Subcutaneous abdominal adipose tissue (tissue), 5 donors: ENCODE results near the gene MED19.
"Not testable (repeated sequence)": the region's sequence is repeated elsewhere in the genome, so short reads cannot be mapped to it uniquely, and the experiment has no call there.

Experiments
- H3K27ac ChIP-seq: one replicate; pipeline ENCODE4 v1.7.0; 2013; ENCODE audit warnings: low read depth, mild to moderate bottlenecking, inconsistent platforms, low read length, moderate library complexity
- H3K27me3 ChIP-seq, 5 donors: one replicate each; pipeline ENCODE4 v1.7.0; 2013; ENCODE audit warnings: low read length in 5 of 5, inconsistent platforms in 1 of 5; ENCODE audit not compliant: control insufficient read depth in 5 of 5, insufficient read depth in 4 of 5
- H3K36me3 ChIP-seq, 5 donors: one replicate each; pipeline ENCODE4 v1.7.0; 2013; ENCODE audit warnings: low read length in 5 of 5; ENCODE audit not compliant: control insufficient read depth in 5 of 5, insufficient read depth in 5 of 5
- H3K4me1 ChIP-seq, 5 donors: one replicate each; pipeline ENCODE4 v1.7.0; 2013; ENCODE audit warnings: low read length in 5 of 5, mild to moderate bottlenecking in 3 of 5, moderate library complexity in 1 of 5; ENCODE audit not compliant: control insufficient read depth in 5 of 5, insufficient read depth in 5 of 5
- H3K4me3 ChIP-seq, 5 donors: one replicate each; pipeline ENCODE4 v1.7.0; 2013; ENCODE audit warnings: low read length in 5 of 5, low read depth in 1 of 5
- H3K9ac ChIP-seq, 5 donors: one replicate each; pipeline ENCODE4 v1.7.0; 2013; ENCODE audit warnings: low read length in 5 of 5, mild to moderate bottlenecking in 4 of 5, moderate library complexity in 3 of 5
- H3K9me3 ChIP-seq, 5 donors: one replicate each; pipeline ENCODE4 v1.7.0; 2013; ENCODE audit warnings: low read length in 5 of 5; ENCODE audit not compliant: control insufficient read depth in 5 of 5
- donor health status: healthy.
- donor health status: healthy.
- donor health status: healthy.
- donor health status: healthy.
- donor health status: healthy.

The MED19 gene

GRCh38 chr11:57709802-57710367 is 2.1 kb downstream of the MED19 start:
- Histone ChIP-seq H3K27me3 (no peaks in the 10 kb centered on the region), H3K4me1 (peaks cover 3 to 39% (median 34%) of the 10 kb centered on the region in 5 donors), H3K4me3 (no peak overlapping the region), H3K27ac (no peak overlapping the region), H3K9me3 (no peaks in the 10 kb centered on the region), H3K36me3 (peaks cover 0 to 2% (median 2%) of the 10 kb centered on the region in 5 donors), H3K9ac (no peak overlapping the region)

DNA sequence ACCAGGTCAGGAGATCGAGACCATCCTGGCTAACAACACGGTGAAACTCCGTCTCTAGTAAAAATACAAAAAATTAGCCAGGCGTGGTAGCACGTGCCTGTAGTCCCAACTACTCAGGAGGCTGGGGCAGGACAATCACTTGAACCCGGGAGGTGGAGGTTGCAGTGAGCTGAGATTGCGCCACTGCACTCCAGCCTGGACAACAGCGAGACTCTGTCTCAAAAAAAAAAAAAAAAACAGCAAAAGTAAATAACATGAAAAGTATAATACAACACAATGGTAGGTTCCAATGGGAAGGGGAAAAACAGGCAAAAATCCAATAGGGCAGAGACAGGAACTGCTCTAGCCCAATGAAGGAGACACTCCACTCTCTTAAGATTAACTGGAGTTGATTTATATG is 6.6 kb downstream of the MED19 start:
- H3K9me3 ChIP-seq, H3K27ac ChIP-seq, H3K27me3 ChIP-seq, H3K4me1 ChIP-seq, H3K4me3 ChIP-seq, H3K9ac ChIP-seq: not testable (repeated sequence)
- peaks cover 4 to 36% (median 34%) of the 10 kb centered on the region in 5 donors for H3K36me3 ChIP-seq

DNA sequence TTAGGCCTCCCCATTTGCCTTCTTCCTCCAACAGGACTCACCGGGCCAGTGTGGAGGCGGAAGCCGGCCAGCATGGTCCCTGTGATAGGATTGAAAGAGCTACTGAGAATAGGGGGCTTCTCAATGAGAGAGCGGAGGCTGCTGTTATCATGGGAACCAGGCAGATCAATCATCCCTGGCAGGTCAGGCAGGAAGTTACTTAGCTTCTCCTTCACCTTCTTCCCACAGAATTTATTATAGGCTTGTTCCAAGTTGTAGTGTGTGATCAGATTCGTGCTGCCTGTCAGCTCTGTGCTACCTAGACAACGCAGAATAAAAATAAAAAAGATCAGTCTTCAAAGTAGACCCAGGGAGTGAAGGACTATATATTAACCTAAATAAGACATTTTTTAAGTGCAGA is 7.1 kb downstream of the MED19 start:
- Histone ChIP-seq H3K27me3 (no peaks in the 10 kb centered on the region), H3K4me3 (no peak overlapping the region), H3K9ac (no peak overlapping the region), H3K36me3 (peaks cover 4 to 40% (median 38%) of the 10 kb centered on the region in 5 donors), H3K9me3 (no peaks in the 10 kb centered on the region), H3K4me1 (peaks cover 0 to 6% (median 0%) of the 10 kb centered on the region in 5 donors), H3K27ac (no peak overlapping the region)

DNA sequence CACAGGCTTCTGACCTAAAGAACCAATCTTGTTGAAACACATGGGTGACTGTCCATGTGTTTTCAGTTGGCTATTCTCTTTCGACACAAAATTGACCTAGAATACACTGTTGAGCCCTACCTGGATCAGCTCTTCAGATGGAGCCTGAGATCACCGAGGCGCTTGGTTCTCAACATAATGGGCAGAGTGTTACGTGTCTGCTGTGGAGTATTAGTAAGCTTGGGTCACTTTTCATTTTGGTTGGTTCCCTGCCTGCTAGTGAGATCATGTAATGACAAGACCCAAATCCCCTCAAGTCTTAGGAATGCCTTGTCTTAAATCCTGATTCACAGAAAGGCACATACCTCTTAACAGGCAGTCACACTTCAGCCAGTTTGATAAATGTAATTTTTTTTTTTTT is 8.7 kb downstream of the MED19 start:
- Histone ChIP-seq H3K4me3 (no peak overlapping the region), H3K4me1 (peaks cover 0 to 6% (median 0%) of the 10 kb centered on the region in 5 donors), H3K36me3 (peaks cover 8 to 56% (median 54%) of the 10 kb centered on the region in 5 donors), H3K9me3 (no peaks in the 10 kb centered on the region), H3K27me3 (no peaks in the 10 kb centered on the region), H3K27ac (no peak overlapping the region), H3K9ac (no peak overlapping the region)

- Histone ChIP-seq H3K4me3 (no peak overlapping the region), H3K4me1 (peaks cover 0 to 6% (median 0%) of the 10 kb centered on the region in 5 donors), H3K27ac (no peak overlapping the region), H3K36me3 (peaks cover 16 to 81% (median 72%) of the 10 kb centered on the region in 5 donors), H3K9me3 (no peaks in the 10 kb centered on the region), H3K27me3 (no peaks in the 10 kb centered on the region), H3K9ac (no peak overlapping the region)
Measured at GRCh38 chr11:57700425-57700824, 11.6 kb downstream of the MED19 start.

- Histone ChIP-seq H3K27ac (no peak overlapping the region), H3K4me1 (peaks cover 0 to 6% (median 0%) of the 10 kb centered on the region in 5 donors), H3K27me3 (no peaks in the 10 kb centered on the region), H3K4me3 (no peak overlapping the region), H3K36me3 (peaks cover 16 to 84% (median 76%) of the 10 kb centered on the region in 5 donors), H3K9me3 (no peaks in the 10 kb centered on the region), H3K9ac (no peak overlapping the region)
Measured at GRCh38 chr11:57699813-57700212, 12.2 kb downstream of the MED19 start.

- Histone ChIP-seq H3K4me3 (no peak overlapping the region), H3K9ac (no peak overlapping the region), H3K27me3 (no peaks in the 10 kb centered on the region), H3K36me3 (peaks cover 12 to 84% (median 75%) of the 10 kb centered on the region in 5 donors), H3K9me3 (no peaks in the 10 kb centered on the region), H3K27ac (no peak overlapping the region), H3K4me1 (peaks cover 0 to 2% (median 0%) of the 10 kb centered on the region in 5 donors)
Measured at GRCh38 chr11:57698843-57699365, 13.1 kb downstream of the MED19 start.

GRCh38 chr11:57690474-57690873 is 21.5 kb downstream of the MED19 start:
- H3K9me3 ChIP-seq, H3K27ac ChIP-seq, H3K9ac ChIP-seq, H3K4me3 ChIP-seq, H3K27me3 ChIP-seq, H3K4me1 ChIP-seq: not testable (repeated sequence)
- H3K36me3 ChIP-seq, result peaks cover 19 to 77% (median 73%) of the 10 kb centered on the region in 5 donors

DNA sequence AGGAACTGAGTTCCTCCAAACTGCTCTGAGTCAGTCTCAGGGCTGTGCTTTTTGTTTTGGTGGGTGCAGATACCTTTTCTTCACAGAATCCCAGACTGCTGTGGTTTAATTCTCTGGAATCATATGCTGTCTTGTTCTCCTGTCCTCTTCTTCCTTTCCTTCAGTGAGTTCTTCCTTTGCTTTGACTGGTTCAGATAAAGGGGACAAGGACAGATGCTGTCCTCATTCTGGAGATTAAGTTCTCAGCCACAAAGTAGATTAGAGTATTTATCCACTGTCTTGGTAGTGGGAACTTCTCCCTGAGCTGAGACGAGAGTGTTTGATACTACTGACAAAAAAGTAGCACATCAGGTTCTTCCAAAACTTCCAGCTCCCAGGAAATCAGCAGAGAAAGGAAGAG is 30.8 kb downstream of the MED19 start:
- H3K9ac ChIP-seq, result peak overlapping the region in 1 of 5 donors; percentile 39
- H3K4me3 ChIP-seq, result no peak overlapping the region
- H3K36me3 ChIP-seq, result peaks cover 11 to 54% (median 42%) of the 10 kb centered on the region in 5 donors
- H3K9me3 ChIP-seq, result no peaks in the 10 kb centered on the region
- H3K27me3 ChIP-seq, result no peaks in the 10 kb centered on the region
- no peak overlapping the region for H3K27ac ChIP-seq
- H3K4me1 ChIP-seq, result peaks cover 0 to 19% (median 13%) of the 10 kb centered on the region in 5 donors

DNA sequence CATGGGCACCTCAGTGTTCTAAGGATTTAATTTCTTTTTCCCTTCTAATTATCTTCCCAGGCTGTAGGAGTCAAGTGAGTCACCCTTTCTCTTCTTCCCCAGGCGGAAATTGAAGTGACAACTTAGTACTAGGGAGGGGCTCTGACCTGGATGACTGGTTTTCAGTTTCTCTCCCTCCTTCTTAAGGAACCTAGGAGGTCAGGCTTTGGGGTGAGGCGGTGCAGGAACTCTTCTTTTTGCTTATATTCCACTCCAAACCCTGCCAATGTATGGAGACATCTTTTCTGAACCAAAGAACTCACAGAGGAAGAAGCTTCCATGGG is 31.5 kb downstream of the MED19 start:
- Histone ChIP-seq H3K9me3 (no peaks in the 10 kb centered on the region), H3K4me3 (no peak overlapping the region), H3K27me3 (no peaks in the 10 kb centered on the region), H3K36me3 (peaks cover 18 to 55% (median 38%) of the 10 kb centered on the region in 5 donors), H3K27ac (peak overlapping the region; percentile 38), H3K9ac (peak overlapping the region in 1 of 5 donors; percentile 25), H3K4me1 (peaks cover 0 to 19% (median 13%) of the 10 kb centered on the region in 5 donors)
